ENCODE data around the gene CCL1.

GRCh38 chr17:34411646-34412421 is 48.8 kb upstream of the CCL1 start:
- TF ChIP-seq, protein P1, sequence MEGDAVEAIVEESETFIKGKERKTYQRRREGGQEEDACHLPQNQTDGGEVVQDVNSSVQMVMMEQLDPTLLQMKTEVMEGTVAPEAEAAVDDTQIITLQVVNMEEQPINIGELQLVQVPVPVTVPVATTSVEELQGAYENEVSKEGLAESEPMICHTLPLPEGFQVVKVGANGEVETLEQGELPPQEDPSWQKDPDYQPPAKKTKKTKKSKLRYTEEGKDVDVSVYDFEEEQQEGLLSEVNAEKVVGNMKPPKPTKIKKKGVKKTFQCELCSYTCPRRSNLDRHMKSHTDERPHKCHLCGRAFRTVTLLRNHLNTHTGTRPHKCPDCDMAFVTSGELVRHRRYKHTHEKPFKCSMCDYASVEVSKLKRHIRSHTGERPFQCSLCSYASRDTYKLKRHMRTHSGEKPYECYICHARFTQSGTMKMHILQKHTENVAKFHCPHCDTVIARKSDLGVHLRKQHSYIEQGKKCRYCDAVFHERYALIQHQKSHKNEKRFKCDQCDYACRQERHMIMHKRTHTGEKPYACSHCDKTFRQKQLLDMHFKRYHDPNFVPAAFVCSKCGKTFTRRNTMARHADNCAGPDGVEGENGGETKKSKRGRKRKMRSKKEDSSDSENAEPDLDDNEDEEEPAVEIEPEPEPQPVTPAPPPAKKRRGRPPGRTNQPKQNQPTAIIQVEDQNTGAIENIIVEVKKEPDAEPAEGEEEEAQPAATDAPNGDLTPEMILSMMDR (IDR thresholded peaks at IDR 0.05): no peak
- TF ChIP-seq POLR2A (IDR thresholded peaks at IDR 0.05): no peak

Data from body of pancreas (tissue), 4 donors.